H7 (cell line): Measurements from ENCODE around the gene FUZ. TPM values are rescaled to one million over a fixed set of nuclear protein-coding genes. Genes with fewer than 3 reads are reported as not detected.

Experiments
- DNase-seq: peaks from one replicate; pipeline ENCODE4 v3.0.0; 2012
- H3K27me3 ChIP-seq: 2 replicates; pipeline ENCODE4 v1.6.0; 2011; ENCODE audit warnings: mild to moderate bottlenecking, low read length; ENCODE audit not compliant: control insufficient read depth, insufficient read depth
- H3K36me3 ChIP-seq: replicated peaks from 2 replicates; pipeline ENCODE4 v1.5.1; 2011; ENCODE audit warnings: low read length; ENCODE audit not compliant: control insufficient read depth, insufficient read depth
- H3K4me3 ChIP-seq: 2 replicates; pipeline ENCODE4 v1.5.1; 2011; ENCODE audit warnings: low read depth, mild to moderate bottlenecking, control low read depth, low read length, moderate library complexity; ENCODE audit not compliant: insufficient read depth
- total RNA-seq: library from RNA; depleted of rRNA; stranded (reverse); fragments of >200 nt; shearing (Covaris generic); gene quantifications from 2 replicates; pipeline ENCODE4 v1.2.3, GENCODE V29; 2014

Gene FUZ
- total RNA-seq, 1 experiment from 2014 or later = 49.5 TPM

DNA sequence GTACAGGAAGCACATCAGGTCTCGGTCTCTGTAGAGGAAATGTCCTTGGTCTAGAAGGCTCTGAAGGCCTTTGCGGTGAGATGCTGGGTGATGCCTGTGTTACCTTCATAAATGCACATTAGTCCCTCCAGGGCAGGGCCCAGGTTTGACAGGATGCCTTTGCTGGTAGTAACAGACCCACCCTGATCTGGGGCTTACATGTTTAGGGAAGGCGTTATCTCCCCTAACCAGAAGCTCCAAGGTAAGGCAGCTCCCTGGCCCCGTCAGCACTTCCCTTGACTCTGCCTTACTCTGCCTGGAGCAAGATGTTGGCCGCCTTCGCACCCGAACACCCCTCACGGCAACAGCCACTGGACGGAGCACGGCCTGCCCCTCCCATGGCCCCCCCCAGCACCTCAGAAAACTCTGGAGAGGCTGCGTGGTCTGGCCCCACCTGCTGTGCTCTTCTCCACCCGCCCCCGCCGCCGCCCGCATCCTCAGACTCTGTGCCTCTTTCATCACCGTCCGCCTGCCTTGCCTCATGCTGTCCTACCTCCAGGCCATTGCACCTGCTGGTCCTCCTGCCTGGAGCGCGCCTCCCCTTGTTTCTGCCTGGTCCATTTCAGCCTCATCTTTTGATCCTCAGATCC, 37.2 kb downstream of the FUZ start:
- H3K36me3 ChIP-seq = no peaks in the 10 kb centered on the region
- DNase-seq = no peak
- H3K4me3 ChIP-seq = no peak overlapping the region
- no peaks in the 10 kb centered on the region for H3K27me3 ChIP-seq

DNA sequence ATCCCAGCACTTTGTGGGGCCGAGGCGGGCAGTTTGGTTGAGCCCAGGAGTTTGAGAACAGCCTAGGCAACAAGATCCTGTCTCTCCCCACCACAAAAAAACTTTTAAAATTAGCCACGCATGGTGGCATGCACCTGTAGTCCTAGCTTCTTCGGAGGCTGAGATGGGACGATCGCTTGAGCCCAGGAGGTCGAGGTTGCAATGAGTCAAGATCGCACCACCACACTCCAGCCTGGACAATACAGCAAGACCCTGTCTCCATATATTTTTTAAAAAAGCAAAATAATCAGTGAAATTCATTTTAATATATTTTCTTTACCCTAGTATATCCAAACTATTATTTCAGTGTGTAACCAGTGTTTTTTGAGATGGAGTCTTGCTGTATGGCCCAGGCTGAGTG, 38.1 kb downstream of the FUZ start:
- H3K27me3 ChIP-seq = no peaks in the 10 kb centered on the region
- DNase-seq = no peak

GRCh38 chr19:49773663-49774350, 39.3 kb downstream of the FUZ start:
- no peak overlapping the region for H3K4me3 ChIP-seq
- no peaks in the 10 kb centered on the region for H3K27me3 ChIP-seq
- H3K36me3 ChIP-seq = no peaks in the 10 kb centered on the region
- DNase-seq = no peak

More for the DNA sequence above, 38.1 kb downstream of the FUZ start:
- H3K36me3 ChIP-seq = no peaks in the 10 kb centered on the region
- no peak overlapping the region for H3K4me3 ChIP-seq

GRCh38 chr19:49772850-49773432, 40.2 kb downstream of the FUZ start:
- peak; percentile 25 for DNase-seq
- Histone ChIP-seq H3K27me3 (no peaks in the 10 kb centered on the region), H3K4me3 (no peak overlapping the region), H3K36me3 (no peaks in the 10 kb centered on the region)

DNA sequence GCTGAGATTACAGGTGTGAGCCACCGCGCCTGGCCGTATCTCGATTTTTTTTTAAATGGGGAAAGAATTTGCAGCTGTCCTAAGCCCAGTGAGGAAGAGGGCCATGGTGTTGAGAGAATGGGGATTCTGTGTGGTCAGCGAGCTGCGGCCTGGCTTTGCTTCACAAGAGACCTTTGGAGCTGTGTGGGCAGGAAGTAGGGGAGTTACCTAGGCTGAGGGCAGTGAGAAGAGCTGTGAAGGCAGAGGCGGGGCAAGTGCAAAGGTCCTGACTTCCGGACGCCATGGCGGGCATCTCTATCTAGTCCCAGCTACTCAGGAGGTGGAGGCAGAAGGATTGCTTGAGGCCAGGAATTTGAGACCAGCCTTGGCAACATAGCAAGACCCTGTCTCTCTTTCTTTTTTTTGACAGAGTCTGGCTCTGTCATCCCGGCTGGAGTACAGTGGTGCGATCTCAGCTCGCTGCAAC, 41.4 kb downstream of the FUZ start:
- no peak for DNase-seq
- H3K36me3 ChIP-seq = no peaks in the 10 kb centered on the region
- H3K4me3 ChIP-seq = no peak overlapping the region
- no peaks in the 10 kb centered on the region for H3K27me3 ChIP-seq

- no peak overlapping the region for H3K4me3 ChIP-seq
- no peaks in the 10 kb centered on the region for H3K36me3 ChIP-seq
- no peak for DNase-seq
- H3K27me3 ChIP-seq = no peaks in the 10 kb centered on the region
Observed at GRCh38 chr19:49770529-49770928, 42.6 kb downstream of the FUZ start.

- Histone ChIP-seq H3K4me3 (peak overlapping the region; percentile 66; the same call in 1 of the 2 replicates), H3K36me3 (no peaks in the 10 kb centered on the region), H3K27me3 (no peaks in the 10 kb centered on the region)
- DNase-seq = no peak
Observed at GRCh38 chr19:49767967-49768581, 45.0 kb downstream of the FUZ start.

DNA sequence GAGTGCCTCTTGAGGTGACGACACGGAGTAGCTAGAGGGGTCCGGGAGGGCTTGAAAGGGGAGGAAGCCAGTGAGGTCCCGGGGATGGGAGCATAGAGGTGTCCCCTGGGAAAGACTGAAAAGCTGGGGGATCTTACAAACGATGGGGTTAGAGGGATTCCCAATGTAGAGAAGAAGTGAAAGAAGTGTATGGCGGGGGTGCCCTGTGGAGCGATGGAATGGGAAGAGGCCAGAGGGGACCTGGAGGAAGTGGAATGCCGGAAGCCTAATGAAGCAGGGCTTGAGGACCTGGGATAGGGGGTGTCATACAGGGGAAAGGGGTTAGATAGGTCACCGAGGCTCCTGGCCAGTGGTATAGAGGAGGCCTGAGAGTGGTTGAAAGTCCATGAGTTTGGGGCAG, 45.7 kb downstream of the FUZ start:
- Histone ChIP-seq H3K4me3 (peak overlapping the region; percentile 66), H3K36me3 (no peaks in the 10 kb centered on the region), H3K27me3 (no peaks in the 10 kb centered on the region)
- peak; percentile 45 for DNase-seq

- Histone ChIP-seq H3K36me3 (no peaks in the 10 kb centered on the region), H3K4me3 (peak within 1 kb of the TSS; percentile 66), H3K27me3 (no peaks in the 10 kb centered on the region)
- no peak for DNase-seq
Observed at GRCh38 chr19:49766930-49767299, 46.2 kb downstream of the FUZ start, which contains the start of gene AP2A1. Gene AP2A1 (plus strand): TSS chr19:49767001. CDS start chr19:49767134, 133 bp downstream.

GRCh38 chr19:49766007-49766929, 46.8 kb downstream of the FUZ start:
- no peaks in the 10 kb centered on the region for H3K27me3 ChIP-seq
- peak overlapping the region; percentile 45 for H3K4me3 ChIP-seq
- DNase-seq = peak; percentile 99
- H3K36me3 ChIP-seq = no peaks in the 10 kb centered on the region

GRCh38 chr19:49764341-49764740, 48.8 kb downstream of the FUZ start:
- no peak for DNase-seq
- Histone ChIP-seq H3K27me3 (no peaks in the 10 kb centered on the region), H3K4me3 (no peak overlapping the region), H3K36me3 (no peaks in the 10 kb centered on the region)

GRCh38 chr19:49763230-49763629, 49.9 kb downstream of the FUZ start, which contains the start of gene TSKS:
Gene TSKS (minus strand): TSS chr19:49763306. CDS start chr19:49763247, 59 bp downstream.
- Histone ChIP-seq H3K36me3 (no peaks in the 10 kb centered on the region), H3K4me3 (no peak within 1 kb of the TSS), H3K27me3 (no peaks in the 10 kb centered on the region)
- DNase-seq = peak; percentile 27

DNA sequence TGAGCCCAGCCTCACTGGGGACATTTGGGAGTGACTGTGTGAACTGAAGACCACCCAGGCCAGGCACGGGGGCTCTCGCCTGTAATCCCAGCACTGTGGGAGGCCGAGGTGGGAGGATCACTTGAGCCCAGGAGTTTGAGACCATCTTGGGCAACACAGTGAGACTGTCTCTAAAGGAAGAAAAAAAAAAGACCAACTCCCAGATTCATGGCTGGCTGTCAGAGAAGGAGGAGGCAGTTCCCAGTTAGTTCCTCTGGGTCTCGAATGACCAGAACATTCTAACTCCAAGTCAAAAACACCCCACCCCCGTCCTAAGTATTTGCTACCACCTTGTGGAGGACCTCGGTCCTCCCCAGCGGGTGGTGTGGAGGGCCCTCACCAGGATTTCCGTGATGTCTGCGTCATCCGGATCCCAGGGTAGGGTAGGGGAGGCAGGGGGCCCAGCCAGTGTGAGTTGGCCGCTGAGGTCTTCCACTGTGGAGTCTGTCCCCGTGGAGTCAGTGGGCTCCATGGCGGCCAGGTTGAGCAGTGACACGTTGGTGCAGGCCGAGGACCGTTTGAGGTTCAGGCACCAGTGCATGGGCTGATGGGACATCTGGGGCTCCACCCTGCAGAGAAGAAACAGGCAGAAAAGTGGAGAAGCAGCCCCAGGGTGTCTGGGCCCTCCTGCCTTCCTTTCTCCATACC, 51.3 kb downstream of the FUZ start:
- Histone ChIP-seq H3K27me3 (no peaks in the 10 kb centered on the region), H3K36me3 (no peaks in the 10 kb centered on the region), H3K4me3 (no peak overlapping the region)
- peak; percentile 71 for DNase-seq
